ENCODE results near the gene SEZ6L. TPM values are rescaled to one million over a fixed set of nuclear protein-coding genes. Genes with fewer than 3 reads are reported as not detected.

SEZ6L gene
- total RNA-seq, 1 donor from 2014 or later: 2.3 TPM

DNA sequence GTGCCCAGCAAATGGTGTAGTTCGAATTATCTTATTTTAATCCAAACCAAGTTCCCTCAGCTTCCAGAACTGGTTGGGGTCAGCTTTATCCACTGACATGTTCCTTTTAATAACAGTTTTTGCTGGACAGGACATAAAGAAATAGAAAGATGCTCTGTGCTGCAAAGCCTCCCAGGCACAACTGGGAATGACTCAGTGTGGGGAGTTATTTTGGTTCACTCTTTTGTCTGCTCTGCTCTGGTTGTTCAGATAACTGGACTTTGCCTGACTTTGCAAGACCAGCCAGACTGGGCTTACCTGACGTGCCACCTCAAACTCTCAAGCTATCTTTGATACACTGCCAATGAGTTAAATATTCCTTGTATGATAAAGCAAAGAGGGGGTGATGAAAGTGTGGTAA is 25.6 kb downstream of the SEZ6L start:
- Mint-ChIP-seq H3K4me3 (ENCODE audit: unreplicated experiment) (no peak overlapping the region), H3K9me3 (ENCODE audit: unreplicated experiment) (peaks cover 2% of the 10 kb centered on the region)

DNA sequence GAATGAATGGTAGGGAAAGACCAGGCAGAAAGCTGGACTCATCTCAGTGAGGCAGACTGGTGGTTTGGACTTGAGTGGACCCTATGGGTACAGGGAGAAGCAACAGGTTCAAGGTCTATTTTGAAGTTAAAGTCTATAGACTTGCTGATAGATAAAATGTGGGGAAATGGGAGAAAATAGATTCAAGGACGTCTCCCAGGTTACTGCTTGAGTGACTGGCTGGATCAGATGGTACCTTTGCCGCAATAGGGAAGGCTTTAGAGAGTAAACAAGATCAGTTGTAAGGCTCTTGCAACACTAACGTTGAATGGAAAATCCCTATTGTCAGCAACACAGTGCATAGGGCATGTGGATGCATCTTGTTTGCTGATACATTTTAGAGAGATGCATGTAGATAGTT is 27.4 kb downstream of the SEZ6L start:
- DNase-seq (ENCODE audit: low read depth) (no peak), FAIRE-seq (no peak)
- Mint-ChIP-seq H3K4me3 (ENCODE audit: unreplicated experiment) (no peak overlapping the region), H3K9me3 (ENCODE audit: unreplicated experiment) (peaks cover 2% of the 10 kb centered on the region), H3K36me3 (ENCODE audit: low read depth, unreplicated experiment) (no peaks in the 10 kb centered on the region), H3K27ac (ENCODE audit: unreplicated experiment) (no peak overlapping the region), H3K4me1 (ENCODE audit: low read depth, unreplicated experiment) (peaks cover 7% of the 10 kb centered on the region), H3K27me3 (ENCODE audit: low read depth, unreplicated experiment) (peaks cover 20% of the 10 kb centered on the region)
- H3K36me3 ChIP-seq (ENCODE audit: insufficient read depth, low read length): no peaks in the 10 kb centered on the region
- H3K4me3 ChIP-seq (ENCODE audit: insufficient read depth, low read depth, low read length): no peak overlapping the region
- H3K9me3 ChIP-seq (ENCODE audit: insufficient read depth, low read depth, low read length): no peaks in the 10 kb centered on the region
- no peak overlapping the region for H3K9ac ChIP-seq (ENCODE audit: low read length)
- no peak overlapping the region for H3K27ac ChIP-seq (ENCODE audit: low read depth, low read length)
- H2AFZ ChIP-seq (ENCODE audit: low read depth, low read length): no peak overlapping the region
- no peak for TF ChIP-seq EZH2 (IDR thresholded peaks at IDR 0.05; ENCODE audit: insufficient read depth, low read length)
- no peak overlapping the region for H3K4me2 ChIP-seq (ENCODE audit: low read length)
- H3K4me1 ChIP-seq (ENCODE audit: insufficient read depth, low read length): no peaks in the 10 kb centered on the region
- no peaks in the 10 kb centered on the region for H3K79me2 ChIP-seq (ENCODE audit: insufficient read depth, low read length)
- no peaks in the 10 kb centered on the region for H3K27me3 ChIP-seq (ENCODE audit: insufficient read depth, low read length)
- H4K20me1 ChIP-seq (ENCODE audit: insufficient read depth, low read length): no peaks in the 10 kb centered on the region

More for the DNA sequence above, 25.6 kb downstream of the SEZ6L start:
- H3K4me2 ChIP-seq (ENCODE audit: low read length): no peak overlapping the region
- no peak overlapping the region for H3K27ac ChIP-seq (ENCODE audit: low read depth, low read length)
- H3K9me3 ChIP-seq (ENCODE audit: insufficient read depth, low read depth, low read length): no peaks in the 10 kb centered on the region
- H3K36me3 ChIP-seq (ENCODE audit: insufficient read depth, low read length): no peaks in the 10 kb centered on the region
- peaks cover 22% of the 10 kb centered on the region for H3K27me3 Mint-ChIP-seq (ENCODE audit: low read depth, unreplicated experiment)
- H3K79me2 ChIP-seq (ENCODE audit: insufficient read depth, low read length): no peaks in the 10 kb centered on the region
- no peaks in the 10 kb centered on the region for H3K27me3 ChIP-seq (ENCODE audit: insufficient read depth, low read length)
- H3K4me1 Mint-ChIP-seq (ENCODE audit: low read depth, unreplicated experiment): peaks cover 2% of the 10 kb centered on the region
- H3K36me3 Mint-ChIP-seq (ENCODE audit: low read depth, unreplicated experiment): no peaks in the 10 kb centered on the region
- FAIRE-seq (no peak), DNase-seq (ENCODE audit: low read depth) (no peak)
- no peaks in the 10 kb centered on the region for H3K4me1 ChIP-seq (ENCODE audit: insufficient read depth, low read length)
- TF ChIP-seq CTCF (IDR thresholded peaks at IDR 0.05; ENCODE audit: insufficient read depth, low read depth, low read length): no peak
- TF ChIP-seq EZH2 (IDR thresholded peaks at IDR 0.05; ENCODE audit: insufficient read depth, low read length): no peak
- H2AFZ ChIP-seq (ENCODE audit: low read depth, low read length): no peak overlapping the region
- no peak overlapping the region for H3K9ac ChIP-seq (ENCODE audit: low read length)
- no peaks in the 10 kb centered on the region for H4K20me1 ChIP-seq (ENCODE audit: insufficient read depth, low read length)
- H3K4me3 ChIP-seq (ENCODE audit: insufficient read depth, low read depth, low read length): no peak overlapping the region
- H3K27ac Mint-ChIP-seq (ENCODE audit: unreplicated experiment): no peak overlapping the region

DNA sequence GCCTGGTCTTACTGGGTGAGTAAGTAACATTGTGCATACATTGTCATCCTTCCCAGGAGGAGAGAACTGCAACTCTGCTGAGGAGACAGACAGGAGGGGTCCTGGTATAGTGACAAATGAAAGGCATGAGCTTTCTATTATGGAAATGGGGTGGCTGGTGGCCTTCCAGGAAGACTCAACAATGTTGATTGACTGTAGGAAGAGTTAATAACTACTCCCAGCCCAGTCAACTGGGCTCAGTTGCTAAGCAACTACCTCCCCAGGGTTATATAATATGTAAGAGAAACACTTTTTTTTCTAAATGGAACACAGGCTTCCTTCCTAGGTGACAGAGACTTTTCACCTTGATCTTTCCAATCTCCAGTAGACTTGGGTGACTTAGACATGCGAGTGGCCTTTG is 28.2 kb downstream of the SEZ6L start:
- peaks cover 20% of the 10 kb centered on the region for H3K27me3 Mint-ChIP-seq (ENCODE audit: low read depth, unreplicated experiment)

More for the DNA sequence above, 28.2 kb downstream of the SEZ6L start:
- H3K79me2 ChIP-seq (ENCODE audit: insufficient read depth, low read length): no peaks in the 10 kb centered on the region
- H3K27ac ChIP-seq (ENCODE audit: low read depth, low read length): no peak overlapping the region
- H4K20me1 ChIP-seq (ENCODE audit: insufficient read depth, low read length): no peaks in the 10 kb centered on the region
- H3K4me1 Mint-ChIP-seq (ENCODE audit: low read depth, unreplicated experiment): peaks cover 7% of the 10 kb centered on the region
- DNase-seq (ENCODE audit: low read depth) (no peak), FAIRE-seq (no peak)
- H3K4me2 ChIP-seq (ENCODE audit: low read length): no peak overlapping the region
- H3K4me3 Mint-ChIP-seq (ENCODE audit: unreplicated experiment): no peak overlapping the region
- no peak overlapping the region for H2AFZ ChIP-seq (ENCODE audit: low read depth, low read length)
- no peak overlapping the region for H3K9ac ChIP-seq (ENCODE audit: low read length)
- H3K36me3 Mint-ChIP-seq (ENCODE audit: low read depth, unreplicated experiment): no peaks in the 10 kb centered on the region
- TF ChIP-seq CTCF (IDR thresholded peaks at IDR 0.05; ENCODE audit: insufficient read depth, low read depth, low read length): no peak
- TF ChIP-seq EZH2 (IDR thresholded peaks at IDR 0.05; ENCODE audit: insufficient read depth, low read length): no peak
- H3K4me3 ChIP-seq (ENCODE audit: insufficient read depth, low read depth, low read length): no peak overlapping the region
- no peaks in the 10 kb centered on the region for H3K4me1 ChIP-seq (ENCODE audit: insufficient read depth, low read length)
- no peak overlapping the region for H3K27ac Mint-ChIP-seq (ENCODE audit: unreplicated experiment)
- H3K9me3 ChIP-seq (ENCODE audit: insufficient read depth, low read depth, low read length): no peaks in the 10 kb centered on the region
- H3K27me3 ChIP-seq (ENCODE audit: insufficient read depth, low read length): no peaks in the 10 kb centered on the region
- H3K36me3 ChIP-seq (ENCODE audit: insufficient read depth, low read length): no peaks in the 10 kb centered on the region
- peaks cover 2% of the 10 kb centered on the region for H3K9me3 Mint-ChIP-seq (ENCODE audit: unreplicated experiment)
